ENCODE results near the gene KCNK4.

The KCNK4 gene

GRCh38 chr11:64262271-64263002, 28.7 kb upstream of the KCNK4 start:
- Histone ChIP-seq H3K9me3 (ENCODE audit: control insufficient read depth in 1 of 2, low read length in 2 of 2) (no peaks in the 10 kb centered on the region), H3K27me3 (ENCODE audit: control insufficient read depth in 1 of 2, insufficient read depth in 2 of 2, low read length in 2 of 2) (no peaks in the 10 kb centered on the region), H3K36me3 (ENCODE audit: control insufficient read depth in 1 of 2, insufficient read depth in 2 of 2, low read length in 2 of 2) (peaks cover 62 to 89% of the 10 kb centered on the region in 2 donors), H3K9ac (ENCODE audit: low read depth in 1 of 2, low read length in 2 of 2) (no peak overlapping the region), H3K27ac (ENCODE audit: low read depth, low read length) (no peak overlapping the region), H3K4me3 (ENCODE audit: low read depth in 1 of 2, low read length in 2 of 2) (no peak overlapping the region), H3K4me1 (ENCODE audit: control insufficient read depth in 1 of 2, insufficient read depth in 2 of 2, low read length in 2 of 2) (peaks cover 22 to 25% of the 10 kb centered on the region in 2 donors)

DNA sequence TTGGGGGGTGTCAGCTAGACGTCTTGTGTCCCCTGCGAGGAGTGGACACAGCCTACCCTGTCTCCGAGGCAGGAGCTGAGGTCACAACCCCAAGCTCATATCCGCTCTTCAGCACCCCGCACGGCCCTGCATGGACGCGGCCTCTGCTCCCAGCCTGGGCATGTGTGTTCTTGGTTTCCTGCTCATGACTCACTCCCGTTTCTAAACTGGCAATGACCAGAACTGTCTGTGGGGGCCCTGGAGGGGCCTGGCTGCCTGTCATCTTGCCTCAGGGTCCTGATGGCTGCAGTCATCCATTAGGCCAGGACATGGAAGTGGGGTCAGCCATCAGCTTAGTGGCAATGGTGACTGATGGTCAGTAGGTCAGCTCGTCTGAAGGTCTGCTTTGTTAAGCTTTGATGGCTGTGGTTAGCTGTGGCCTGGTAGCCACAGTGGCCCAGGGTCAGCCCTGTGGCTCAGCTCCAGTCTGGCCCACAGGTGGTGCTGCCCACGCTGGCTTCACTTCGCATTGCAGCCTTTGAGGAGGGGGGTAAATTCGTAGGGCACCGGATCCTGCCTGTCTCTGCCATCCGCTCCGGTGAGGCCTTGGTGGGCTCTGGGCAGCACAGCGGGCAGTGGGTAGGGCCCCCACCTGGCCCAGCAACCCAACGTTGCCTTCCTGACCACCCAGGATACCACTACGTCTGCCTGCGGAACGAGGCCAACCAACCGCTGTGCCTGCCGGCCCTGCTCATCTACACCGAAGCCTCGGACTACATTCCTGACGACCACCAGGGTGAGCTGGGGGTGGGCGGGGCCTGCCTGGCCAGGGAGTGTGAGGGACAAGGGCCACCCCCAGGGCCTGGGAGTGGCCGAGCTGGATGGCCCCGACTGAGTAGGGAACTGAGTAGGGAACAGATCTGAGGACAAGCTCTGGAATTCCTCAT, 27.8 kb upstream of the KCNK4 start:
- H3K9ac ChIP-seq (ENCODE audit: low read depth in 1 of 2, low read length in 2 of 2): no peak overlapping the region
- H3K4me1 ChIP-seq (ENCODE audit: control insufficient read depth in 1 of 2, insufficient read depth in 2 of 2, low read length in 2 of 2): peaks cover 31 to 34% of the 10 kb centered on the region in 2 donors
- peaks cover 61 to 86% of the 10 kb centered on the region in 2 donors for H3K36me3 ChIP-seq (ENCODE audit: control insufficient read depth in 1 of 2, insufficient read depth in 2 of 2, low read length in 2 of 2)
- H3K27me3 ChIP-seq (ENCODE audit: control insufficient read depth in 1 of 2, insufficient read depth in 2 of 2, low read length in 2 of 2): no peaks in the 10 kb centered on the region
- H3K27ac ChIP-seq (ENCODE audit: low read depth, low read length): no peak overlapping the region
- H3K4me3 ChIP-seq (ENCODE audit: low read depth in 1 of 2, low read length in 2 of 2): no peak overlapping the region
- H3K9me3 ChIP-seq (ENCODE audit: control insufficient read depth in 1 of 2, low read length in 2 of 2): no peaks in the 10 kb centered on the region

- H3K4me3 ChIP-seq (ENCODE audit: low read depth in 1 of 2, low read length in 2 of 2): no peak overlapping the region
- H3K36me3 ChIP-seq (ENCODE audit: control insufficient read depth in 1 of 2, insufficient read depth in 2 of 2, low read length in 2 of 2): peaks cover 62 to 80% of the 10 kb centered on the region in 2 donors
- no peak overlapping the region for H3K27ac ChIP-seq (ENCODE audit: low read depth, low read length)
Measured at GRCh38 chr11:64263947-64264317, 27.2 kb upstream of the KCNK4 start.

DNA sequence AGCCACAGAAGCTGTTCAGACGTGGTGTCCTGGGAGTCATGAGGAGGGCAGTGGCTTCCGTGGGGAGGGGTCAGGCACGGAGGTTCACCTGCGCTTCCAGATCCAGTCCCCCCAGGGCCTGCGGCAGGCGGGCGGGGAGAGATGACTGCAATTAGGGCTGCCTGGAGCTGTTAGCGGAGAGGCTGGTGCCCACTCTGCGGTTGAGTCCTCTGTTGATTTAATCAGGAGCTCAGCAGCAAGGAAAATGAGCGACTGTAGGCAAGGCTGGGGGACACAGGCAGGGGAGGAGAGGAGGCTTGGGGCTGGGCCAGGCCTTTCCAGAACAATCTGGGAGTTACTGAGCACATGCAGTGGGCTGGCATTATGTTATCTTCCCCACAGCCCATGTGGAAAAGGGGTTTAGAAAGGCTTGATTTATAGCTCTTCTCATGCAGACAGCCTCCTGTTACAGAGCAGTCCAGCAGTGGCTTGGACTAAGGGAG, 26.7 kb upstream of the KCNK4 start:
- H3K4me1 ChIP-seq (ENCODE audit: control insufficient read depth in 1 of 2, insufficient read depth in 2 of 2, low read length in 2 of 2): peaks cover 36 to 39% of the 10 kb centered on the region in 2 donors
- H3K27ac ChIP-seq (ENCODE audit: low read depth, low read length): no peak overlapping the region

More at GRCh38 chr11:64263947-64264317, 27.2 kb upstream of the KCNK4 start:
- Histone ChIP-seq H3K27me3 (ENCODE audit: control insufficient read depth in 1 of 2, insufficient read depth in 2 of 2, low read length in 2 of 2) (no peaks in the 10 kb centered on the region), H3K9ac (ENCODE audit: low read depth in 1 of 2, low read length in 2 of 2) (no peak overlapping the region), H3K4me1 (ENCODE audit: control insufficient read depth in 1 of 2, insufficient read depth in 2 of 2, low read length in 2 of 2) (peaks cover 34 to 40% of the 10 kb centered on the region in 2 donors), H3K9me3 (ENCODE audit: control insufficient read depth in 1 of 2, low read length in 2 of 2) (no peaks in the 10 kb centered on the region)

DNA sequence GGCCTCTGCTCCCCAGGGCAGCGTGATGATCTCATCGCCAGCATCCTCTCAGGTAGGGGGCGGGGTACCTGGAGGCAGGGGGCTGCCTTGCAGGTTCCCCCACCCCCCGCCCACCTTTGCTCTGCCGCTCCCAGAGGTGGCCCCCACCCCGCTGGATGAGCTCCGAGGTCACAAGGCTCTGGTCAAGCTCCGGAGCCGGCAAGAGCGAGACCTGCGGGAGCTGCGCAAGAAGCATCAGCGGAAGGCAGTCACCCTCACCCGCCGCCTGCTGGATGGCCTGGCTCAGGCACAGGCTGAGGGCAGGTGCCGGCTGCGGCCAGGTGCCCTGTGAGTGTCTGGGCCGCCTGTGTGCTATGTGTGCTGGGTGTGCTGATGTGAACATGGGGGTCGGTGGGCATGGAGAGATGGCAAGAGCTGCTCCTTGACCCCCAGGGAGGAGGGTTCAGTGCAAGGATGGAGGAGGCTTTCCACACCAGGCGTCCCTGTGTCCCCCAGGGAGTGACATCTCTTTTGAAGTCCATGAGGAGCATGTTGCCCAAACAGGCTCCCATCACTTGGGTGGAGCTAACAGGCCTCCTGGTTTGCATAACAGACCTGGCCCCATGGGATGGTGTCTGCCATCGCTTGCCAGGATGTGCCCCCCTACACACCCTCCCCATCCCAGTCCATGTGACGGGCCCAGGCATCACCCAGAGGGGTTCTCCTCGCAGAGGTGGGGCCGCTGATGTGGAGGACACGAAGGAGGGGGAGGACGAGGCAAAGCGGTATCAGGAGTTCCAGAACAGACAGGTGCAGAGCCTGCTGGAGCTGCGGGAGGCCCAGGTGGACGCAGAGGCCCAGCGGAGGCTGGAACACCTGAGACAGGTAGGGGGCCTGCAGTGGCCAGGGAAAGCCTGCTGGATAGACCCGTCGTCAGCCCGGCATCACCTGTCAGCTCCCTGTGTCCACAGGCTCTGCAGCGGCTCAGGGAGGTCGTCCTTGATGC, 25.6 kb upstream of the KCNK4 start:
- Histone ChIP-seq H3K36me3 (ENCODE audit: control insufficient read depth in 1 of 2, insufficient read depth in 2 of 2, low read length in 2 of 2) (peaks cover 51 to 64% of the 10 kb centered on the region in 2 donors), H3K9me3 (ENCODE audit: control insufficient read depth in 1 of 2, low read length in 2 of 2) (no peaks in the 10 kb centered on the region), H3K27me3 (ENCODE audit: control insufficient read depth in 1 of 2, insufficient read depth in 2 of 2, low read length in 2 of 2) (no peaks in the 10 kb centered on the region), H3K4me1 (ENCODE audit: control insufficient read depth in 1 of 2, insufficient read depth in 2 of 2, low read length in 2 of 2) (peaks cover 36% of the 10 kb centered on the region in 2 donors), H3K4me3 (ENCODE audit: low read depth in 1 of 2, low read length in 2 of 2) (no peak overlapping the region), H3K9ac (ENCODE audit: low read depth in 1 of 2, low read length in 2 of 2) (no peak overlapping the region), H3K27ac (ENCODE audit: low read depth, low read length) (no peak overlapping the region)

More for the DNA sequence above, 26.7 kb upstream of the KCNK4 start:
- Histone ChIP-seq H3K36me3 (ENCODE audit: control insufficient read depth in 1 of 2, insufficient read depth in 2 of 2, low read length in 2 of 2) (peaks cover 61 to 75% of the 10 kb centered on the region in 2 donors), H3K27me3 (ENCODE audit: control insufficient read depth in 1 of 2, insufficient read depth in 2 of 2, low read length in 2 of 2) (no peaks in the 10 kb centered on the region), H3K9me3 (ENCODE audit: control insufficient read depth in 1 of 2, low read length in 2 of 2) (no peaks in the 10 kb centered on the region), H3K4me3 (ENCODE audit: low read depth in 1 of 2, low read length in 2 of 2) (no peak overlapping the region), H3K9ac (ENCODE audit: low read depth in 1 of 2, low read length in 2 of 2) (no peak overlapping the region)

DNA sequence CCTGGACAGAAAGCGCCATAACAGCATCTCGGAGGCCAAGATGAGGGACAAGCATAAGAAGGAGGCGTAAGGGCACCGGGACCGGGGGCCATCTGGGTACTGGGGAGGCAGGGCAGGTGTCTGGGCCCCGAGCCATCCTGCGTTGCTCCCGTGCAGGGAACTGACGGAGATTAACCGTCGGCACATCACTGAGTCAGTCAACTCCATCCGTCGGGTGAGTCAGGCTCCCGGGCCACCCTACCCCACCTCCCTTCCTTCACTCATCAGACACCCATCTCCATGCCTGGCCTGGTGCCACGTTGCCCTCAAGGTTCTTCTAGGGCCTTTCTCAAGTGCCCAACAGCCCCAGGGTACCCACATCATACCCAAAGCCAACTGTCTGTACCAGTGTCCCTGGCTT, 24.8 kb upstream of the KCNK4 start:
- H3K9ac ChIP-seq (ENCODE audit: low read depth in 1 of 2, low read length in 2 of 2): no peak overlapping the region
- H3K27ac ChIP-seq (ENCODE audit: low read depth, low read length): no peak overlapping the region
- peaks cover 47 to 56% of the 10 kb centered on the region in 2 donors for H3K36me3 ChIP-seq (ENCODE audit: control insufficient read depth in 1 of 2, insufficient read depth in 2 of 2, low read length in 2 of 2)
- no peak overlapping the region for H3K4me3 ChIP-seq (ENCODE audit: low read depth in 1 of 2, low read length in 2 of 2)
- peaks cover 36 to 37% of the 10 kb centered on the region in 2 donors for H3K4me1 ChIP-seq (ENCODE audit: control insufficient read depth in 1 of 2, insufficient read depth in 2 of 2, low read length in 2 of 2)
- no peaks in the 10 kb centered on the region for H3K27me3 ChIP-seq (ENCODE audit: control insufficient read depth in 1 of 2, insufficient read depth in 2 of 2, low read length in 2 of 2)
- no peaks in the 10 kb centered on the region for H3K9me3 ChIP-seq (ENCODE audit: control insufficient read depth in 1 of 2, low read length in 2 of 2)

- Histone ChIP-seq H3K4me3 (ENCODE audit: low read depth in 1 of 2, low read length in 2 of 2) (no peak overlapping the region), H3K27me3 (ENCODE audit: control insufficient read depth in 1 of 2, insufficient read depth in 2 of 2, low read length in 2 of 2) (no peaks in the 10 kb centered on the region), H3K27ac (ENCODE audit: low read depth, low read length) (no peak overlapping the region), H3K4me1 (ENCODE audit: control insufficient read depth in 1 of 2, insufficient read depth in 2 of 2, low read length in 2 of 2) (peaks cover 46 to 47% of the 10 kb centered on the region in 2 donors), H3K9ac (ENCODE audit: low read depth in 1 of 2, low read length in 2 of 2) (peak overlapping the region; percentile 67 to 83), H3K9me3 (ENCODE audit: control insufficient read depth in 1 of 2, low read length in 2 of 2) (no peaks in the 10 kb centered on the region), H3K36me3 (ENCODE audit: control insufficient read depth in 1 of 2, insufficient read depth in 2 of 2, low read length in 2 of 2) (peaks cover 41 to 46% of the 10 kb centered on the region in 2 donors)
Measured at GRCh38 chr11:64267207-64267945, 23.7 kb upstream of the KCNK4 start.

DNA sequence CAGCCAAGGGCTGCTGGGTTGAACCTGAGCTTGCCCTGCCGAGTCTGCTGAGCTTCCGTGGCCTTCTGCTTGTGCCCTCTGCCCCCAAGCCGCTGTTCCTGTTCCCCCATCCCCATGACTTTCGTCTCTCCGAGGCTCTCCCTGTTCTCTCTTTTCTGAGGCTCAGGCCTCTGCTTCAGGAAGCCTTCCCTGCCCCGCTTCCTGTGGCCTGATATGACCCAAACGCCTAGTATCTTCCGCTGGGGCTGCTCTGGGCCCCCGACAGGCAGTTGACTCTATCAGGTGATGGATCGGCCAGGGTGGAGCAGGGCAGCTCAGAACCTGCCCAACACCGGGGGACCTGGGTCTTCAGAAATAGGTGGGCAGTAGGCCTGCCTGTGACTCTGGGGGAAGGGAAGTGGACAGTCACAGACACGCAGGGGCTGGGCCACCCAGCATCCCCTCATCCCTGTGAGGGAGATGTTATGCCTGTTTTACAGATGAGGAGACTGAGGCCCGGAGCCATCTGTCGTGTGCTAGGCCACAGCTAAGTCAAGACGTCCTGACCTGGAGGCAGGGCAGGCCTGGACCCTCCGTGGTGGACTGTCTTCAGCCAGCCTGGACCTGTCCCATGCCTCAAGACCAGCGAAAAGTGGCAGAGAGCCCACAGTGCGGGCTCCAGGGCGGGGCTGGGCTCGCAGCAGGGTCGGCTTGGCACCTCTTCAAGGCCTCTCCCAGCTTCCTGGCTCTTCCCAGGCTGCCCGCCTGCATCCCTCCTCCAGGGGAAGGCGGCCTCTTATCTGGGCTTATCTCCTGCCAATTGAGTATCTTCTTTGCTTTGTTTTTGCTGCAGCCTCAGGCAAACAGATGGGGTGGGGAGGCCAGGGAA, 22.8 kb upstream of the KCNK4 start:
- Histone ChIP-seq H3K9ac (ENCODE audit: low read depth in 1 of 2, low read length in 2 of 2) (peak overlapping the region; percentile 67 to 83), H3K4me1 (ENCODE audit: control insufficient read depth in 1 of 2, insufficient read depth in 2 of 2, low read length in 2 of 2) (peaks cover 49 to 52% of the 10 kb centered on the region in 2 donors), H3K36me3 (ENCODE audit: control insufficient read depth in 1 of 2, insufficient read depth in 2 of 2, low read length in 2 of 2) (peaks cover 35 to 37% of the 10 kb centered on the region in 2 donors), H3K27ac (ENCODE audit: low read depth, low read length) (peak overlapping the region; percentile 92), H3K9me3 (ENCODE audit: control insufficient read depth in 1 of 2, low read length in 2 of 2) (no peaks in the 10 kb centered on the region), H3K27me3 (ENCODE audit: control insufficient read depth in 1 of 2, insufficient read depth in 2 of 2, low read length in 2 of 2) (no peaks in the 10 kb centered on the region), H3K4me3 (ENCODE audit: low read depth in 1 of 2, low read length in 2 of 2) (peak overlapping the region; percentile 71 to 77)

Measured in duodenal mucosa (tissue), 2 donors.